Stimulated activated CD4-positive, alpha-beta T cell treated with anti-CD3 and anti-CD28 coated beads, Interleukin-15, amount 100 ng/mL, for 24 hours (primary cell): ENCODE measurements around the gene ADD1.
"Not testable (repeated sequence)": the region's sequence is repeated elsewhere in the genome, so short reads cannot be mapped to it uniquely, and the experiment has no call there.

ENCODE experiments used
- DNase-seq: peaks from one replicate; pipeline ENCODE4 v3.0.0-alpha.2; 2020

ADD1 gene

DNA sequence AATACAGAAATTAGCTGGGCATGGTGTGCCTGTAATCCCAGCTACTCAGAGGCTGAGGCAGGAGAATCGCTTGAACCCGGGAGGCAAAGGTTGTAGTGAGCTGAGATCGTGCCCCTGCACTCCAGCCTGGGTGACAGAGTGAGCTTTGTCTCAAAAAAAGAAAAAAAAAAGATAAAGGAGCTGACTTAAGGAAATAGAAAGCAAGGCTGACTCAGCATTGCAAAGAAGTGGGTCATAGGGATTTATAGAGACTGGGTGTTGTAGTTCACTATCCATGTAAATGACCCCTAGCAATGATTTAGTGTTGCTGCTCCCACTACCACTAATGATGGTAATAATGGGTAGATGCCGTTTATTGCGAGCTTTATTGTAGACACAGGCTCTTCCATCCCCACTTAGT, 47.6 kb downstream of the ADD1 start:
- DNase-seq: no peak

DNA sequence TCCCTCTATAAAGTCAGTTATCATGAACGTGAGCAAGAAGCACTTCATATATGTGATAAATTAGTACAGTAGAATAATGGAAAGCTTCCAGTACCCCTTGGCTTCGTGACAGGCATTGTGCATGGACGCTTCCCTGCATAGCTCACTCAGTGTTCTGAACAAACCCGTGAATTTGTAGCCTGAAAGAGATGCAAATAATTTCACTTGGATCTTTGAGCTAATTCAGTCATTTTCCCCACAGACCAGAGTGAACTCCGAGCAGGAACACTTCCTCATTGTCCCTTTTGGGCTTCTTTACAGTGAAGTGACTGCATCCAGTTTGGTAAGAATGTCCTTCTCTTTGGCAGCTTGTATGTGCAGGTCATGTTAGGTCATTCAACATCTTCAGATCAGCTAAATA, 50.1 kb downstream of the ADD1 start:
- DNase-seq: no peak

- DNase-seq: no peak
Observed at GRCh38 chr4:2898001-2898400, 54.4 kb downstream of the ADD1 start.

- no peak for DNase-seq
Observed at GRCh38 chr4:2900741-2901140, 57.1 kb downstream of the ADD1 start.

- DNase-seq: no peak
Observed at GRCh38 chr4:2901186-2901585, 57.5 kb downstream of the ADD1 start.

DNA sequence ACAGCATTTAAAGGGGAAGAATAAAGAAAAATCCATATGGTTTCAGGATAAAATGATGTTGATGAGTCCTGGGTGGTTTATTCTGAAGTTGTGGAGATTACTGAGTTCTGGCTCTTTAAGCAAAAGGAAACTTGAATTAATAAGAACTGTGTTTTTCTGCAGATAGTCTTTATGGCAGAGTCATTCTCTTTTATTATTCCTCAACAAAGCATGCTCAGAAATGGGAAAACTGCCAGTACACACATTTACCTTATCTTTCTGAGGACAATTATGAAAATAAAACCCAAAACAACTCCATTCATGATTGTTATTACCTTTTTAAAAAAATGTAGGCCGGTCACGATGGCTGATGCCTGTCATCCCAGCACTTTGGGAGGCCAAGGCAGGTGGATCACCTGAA, 58.5 kb downstream of the ADD1 start:
- no peak for DNase-seq

DNA sequence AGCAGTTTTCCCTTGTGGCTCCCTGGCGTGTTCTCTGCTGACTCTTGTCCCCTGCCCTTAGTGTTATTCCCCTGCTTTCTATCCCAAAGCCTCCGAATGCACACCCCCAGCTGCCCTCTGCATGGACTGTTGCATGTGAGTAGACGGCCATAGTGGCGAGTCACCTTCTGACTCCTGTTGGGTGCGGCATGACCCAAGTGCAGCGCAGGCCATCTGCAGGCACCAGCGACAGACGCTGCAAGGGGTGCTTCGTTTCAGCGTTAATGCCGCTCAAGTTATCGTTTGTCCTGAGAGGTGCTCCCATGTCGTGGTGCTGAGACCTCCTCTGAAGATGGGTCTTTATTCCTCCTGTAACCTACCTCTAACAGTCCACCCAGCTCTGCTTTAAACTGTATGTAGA, 61.9 kb downstream of the ADD1 start:
- DNase-seq: no peak

- DNase-seq: no peak
Observed at GRCh38 chr4:2906218-2906617, 62.6 kb downstream of the ADD1 start.

DNA sequence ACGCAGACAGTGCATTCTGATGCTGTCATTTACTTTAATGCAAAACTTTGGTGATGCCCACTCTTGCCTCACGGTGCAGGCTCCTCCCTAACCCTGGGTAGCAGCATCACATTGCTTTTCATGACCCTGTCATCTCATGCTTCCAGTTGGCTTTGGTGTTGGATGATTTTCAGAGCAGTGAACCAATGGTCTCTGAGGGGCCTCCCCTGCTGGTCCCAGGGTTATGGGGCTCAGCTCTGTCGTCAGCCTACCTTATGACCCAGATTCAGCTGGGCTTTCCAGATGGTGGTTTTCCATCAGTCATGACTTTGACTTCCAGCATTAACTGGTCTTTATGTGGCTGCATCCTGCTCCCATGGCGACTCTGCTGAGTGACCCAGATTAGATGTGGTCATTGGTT, 63.6 kb downstream of the ADD1 start:
- DNase-seq: no peak

- no peak for DNase-seq
Observed at GRCh38 chr4:2907706-2908293, 64.2 kb downstream of the ADD1 start.

- DNase-seq: no peak
Observed at GRCh38 chr4:2908686-2909085, 65.0 kb downstream of the ADD1 start.

DNA sequence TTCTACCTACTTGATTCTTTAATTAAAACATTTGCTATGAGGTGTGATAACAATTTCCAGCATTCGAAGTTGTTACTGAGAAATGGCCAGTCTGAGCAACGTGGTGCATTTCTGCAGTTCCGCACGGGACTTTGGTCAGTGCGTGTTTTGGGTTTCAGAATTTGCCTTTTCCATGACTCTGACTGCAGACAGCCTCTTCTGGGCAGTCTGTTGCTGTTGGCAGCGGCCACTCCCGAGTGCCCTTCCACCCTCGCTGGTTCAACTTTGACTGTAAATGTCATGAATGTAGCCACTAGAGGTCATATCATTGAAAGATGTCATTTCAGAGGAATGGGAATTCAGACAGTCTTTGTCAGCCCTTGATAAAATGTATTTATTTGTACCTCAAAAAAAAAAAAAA, 65.9 kb downstream of the ADD1 start:
- DNase-seq: no peak

GRCh38 chr4:2910409-2910808, 66.8 kb downstream of the ADD1 start:
- DNase-seq: no peak

DNA sequence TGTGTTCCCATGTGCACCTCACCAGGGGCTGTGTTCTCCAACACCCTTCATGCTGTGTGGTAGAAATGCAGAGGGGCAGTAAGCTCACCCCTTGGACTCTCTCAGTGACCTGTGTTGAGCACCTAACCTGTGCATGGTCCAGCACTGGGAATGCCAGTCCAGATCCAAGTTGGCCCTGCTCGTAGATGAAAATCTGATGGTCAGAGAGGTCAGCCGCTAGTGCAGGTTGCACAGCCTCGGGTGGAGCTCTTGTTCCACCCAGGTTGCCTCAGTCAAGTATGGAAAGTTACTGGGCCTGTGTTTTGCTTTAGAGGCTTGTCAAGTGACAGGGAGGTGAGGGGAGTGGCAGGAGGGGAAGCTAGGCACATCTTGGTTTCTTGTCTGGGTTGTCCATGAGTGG, 68.2 kb downstream of the ADD1 start:
- no peak for DNase-seq

- DNase-seq: no peak
Observed at GRCh38 chr4:2913168-2913567, 69.5 kb downstream of the ADD1 start.

DNA sequence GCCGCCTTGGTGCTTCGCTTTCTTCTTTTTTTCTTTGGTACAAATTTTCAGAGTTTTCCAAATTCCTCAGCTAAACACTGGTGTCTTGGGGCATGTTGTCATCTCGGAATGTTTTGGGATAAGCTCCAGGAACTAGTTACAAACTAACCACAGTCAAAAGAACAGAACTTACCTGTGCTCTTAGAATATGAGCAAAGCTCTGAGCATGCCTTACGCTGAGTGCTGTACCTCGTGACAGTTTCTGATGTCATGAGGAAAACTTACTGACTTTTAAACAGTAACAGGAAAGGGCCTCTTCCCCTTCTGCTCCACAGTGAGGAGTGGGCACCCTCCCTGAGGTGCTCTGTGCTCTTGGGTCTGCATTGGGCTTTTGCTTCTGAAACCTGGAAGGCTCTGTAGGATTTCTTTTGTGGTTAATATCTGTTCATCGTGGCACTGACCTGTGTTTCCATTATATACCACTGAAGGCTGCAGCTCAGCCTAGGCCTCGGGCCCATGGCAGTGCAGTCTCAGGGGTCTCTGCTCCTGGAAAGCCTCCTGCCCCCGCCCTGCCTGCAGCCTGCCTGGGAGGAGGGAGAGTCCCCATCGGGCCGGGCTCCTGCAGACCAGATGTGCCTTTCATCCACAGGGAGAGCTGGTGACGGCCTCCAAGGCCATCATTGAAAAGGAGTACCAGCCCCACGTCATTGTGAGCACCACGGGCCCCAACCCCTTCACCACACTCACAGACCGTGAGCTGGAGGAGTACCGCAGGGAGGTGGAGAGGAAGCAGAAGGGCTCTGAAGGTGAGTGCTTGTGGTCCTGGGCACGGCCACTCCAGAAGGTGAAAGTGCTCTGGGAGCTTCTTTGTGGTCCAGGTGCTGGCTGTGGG, 70.8 kb downstream of the ADD1 start:
- no peak for DNase-seq

DNA sequence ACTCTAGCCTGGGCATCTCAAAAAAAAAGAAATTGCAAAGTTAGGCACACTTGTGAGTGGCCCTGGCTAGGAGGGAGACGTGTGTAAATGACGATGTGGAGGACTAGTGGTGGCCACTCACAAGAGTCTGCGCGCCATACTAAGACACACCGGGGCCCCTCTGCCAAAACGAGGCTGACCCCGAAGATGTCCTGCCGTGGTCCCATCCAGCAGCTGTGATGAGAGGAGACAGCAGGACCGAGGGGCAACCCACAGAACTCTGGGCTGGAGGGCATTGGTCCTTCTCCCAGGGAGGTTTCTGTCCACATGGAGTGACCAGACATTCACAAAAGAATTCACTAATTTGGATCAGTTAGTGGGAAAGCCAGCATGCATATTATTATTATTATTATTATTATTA, 72.1 kb downstream of the ADD1 start:
- DNase-seq: no peak

DNA sequence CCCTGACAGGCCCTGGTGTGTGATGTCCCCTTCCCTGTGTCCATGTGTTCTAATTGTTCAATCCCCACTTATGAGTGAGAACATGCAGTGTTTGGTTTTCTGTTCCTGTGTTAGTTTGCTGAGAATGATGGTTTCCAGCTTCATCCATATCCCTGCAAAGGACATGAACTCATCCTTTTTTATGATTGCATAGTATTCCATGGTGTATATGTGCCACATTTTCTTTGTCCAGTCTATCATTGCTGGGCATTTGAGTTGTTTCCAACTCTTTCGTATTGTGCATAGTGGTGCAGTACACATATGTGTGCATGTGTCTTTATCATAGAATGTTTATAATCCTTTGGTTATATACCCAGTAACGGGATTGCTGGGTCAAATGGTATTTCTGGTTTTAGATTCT, 73.1 kb downstream of the ADD1 start:
- not testable (repeated sequence) for DNase-seq

DNA sequence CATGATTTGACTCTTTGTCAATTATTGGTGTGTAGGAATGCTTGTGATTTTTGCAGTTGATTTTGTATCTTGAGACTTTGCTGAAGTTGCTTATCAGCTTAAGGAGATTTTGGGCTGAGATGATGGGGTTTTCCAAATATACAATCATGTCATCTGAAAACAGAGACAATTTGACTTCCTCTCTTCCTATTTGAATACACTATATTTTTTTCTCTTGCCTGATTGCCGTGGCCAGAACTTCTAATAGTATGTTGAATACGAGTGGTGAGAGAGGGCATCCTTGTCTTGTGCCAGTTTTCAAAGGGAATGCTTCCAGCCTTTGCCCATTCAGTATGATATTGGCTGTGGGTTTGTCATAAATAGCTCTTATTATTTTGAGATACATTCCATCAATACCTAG, 74.7 kb downstream of the ADD1 start:
- not testable (repeated sequence) for DNase-seq

- not testable (repeated sequence) for DNase-seq
Observed at GRCh38 chr4:2918714-2919113, 75.1 kb downstream of the ADD1 start.

GRCh38 chr4:2922453-2923101, 78.9 kb downstream of the ADD1 start:
- not testable (repeated sequence) for DNase-seq

DNA sequence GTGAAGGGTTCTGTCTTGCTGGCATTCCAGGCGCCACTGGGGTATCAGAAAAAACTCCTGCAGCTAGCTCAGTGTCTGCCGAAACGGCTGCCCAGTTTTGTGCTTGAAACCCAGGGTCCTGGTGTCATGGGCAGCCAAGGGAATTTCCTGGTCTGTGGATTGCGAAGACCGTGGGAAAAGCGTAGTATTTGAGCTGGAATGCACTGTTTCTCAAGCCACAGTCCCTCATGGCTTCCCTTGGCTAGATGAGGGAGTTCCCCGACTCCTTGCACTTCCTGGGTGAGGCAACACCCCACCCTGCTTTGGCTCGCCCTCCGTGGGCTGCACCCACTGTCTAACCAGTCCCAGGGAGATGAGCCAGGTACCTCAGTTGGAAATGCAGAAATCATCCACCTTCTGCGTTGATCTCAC, 79.5 kb downstream of the ADD1 start:
- DNase-seq: no peak

GRCh38 chr4:2923668-2924173, 80.1 kb downstream of the ADD1 start:
- no peak for DNase-seq

DNA sequence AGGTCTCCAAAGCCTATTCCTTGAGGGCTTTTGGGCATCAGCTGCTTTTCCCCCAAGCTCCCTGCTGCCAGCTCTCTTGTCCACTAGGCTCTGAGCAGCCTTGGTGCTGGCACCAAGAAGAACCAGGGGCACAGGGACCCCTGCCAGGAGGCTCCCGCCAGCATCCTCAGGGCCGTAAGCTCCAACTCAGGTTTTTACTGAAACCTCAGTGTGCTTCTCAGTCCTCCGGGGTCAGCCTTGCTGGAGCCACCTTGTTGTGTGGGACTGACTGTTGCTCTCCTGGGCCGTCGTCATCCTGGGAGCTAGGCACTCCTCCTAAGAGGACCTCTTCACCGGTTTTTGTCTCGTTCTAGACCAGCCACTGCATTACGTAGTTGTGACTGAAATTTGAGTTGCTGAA, 80.6 kb downstream of the ADD1 start:
- DNase-seq: no peak
